ENCODE results near the gene TSTD1.

GRCh38 chr1:161033751-161034150 is 5.0 kb downstream of the TSTD1 start:
- TF ChIP-seq CTCF (IDR thresholded peaks at IDR 0.05) (no peak), EP300 (IDR thresholded peaks at IDR 0.05) (no peak), POLR2A (IDR thresholded peaks at IDR 0.05) (no peak), POLR2AphosphoS5 (IDR thresholded peaks at IDR 0.05) (no peak)

Data from suprapubic skin (tissue), 4 donors.